H1 (cell line): ENCODE data around the gene SHISA9. TPM values are rescaled to one million over a fixed set of nuclear protein-coding genes. Genes with fewer than 3 reads are reported as not detected.
A peak's percentile ranks its signal among the peaks of the same experiment; 100 is the strongest.

Experiments used
- CTCF ChIA-PET: fragments of 300-600 bp; sonication (Branson Sonifier 250); formaldehyde crosslinking; loops from one replicate; lab custom pipeline; 2021; ENCODE audit not compliant: partially characterized antibody; lab: Charles Lee
- POLR2A ChIA-PET: fragments of 300-600 bp; sonication (Branson Sonifier 250); formaldehyde crosslinking; loops from one replicate; lab custom pipeline; 2021; ENCODE audit warnings: inconsistent platforms; ENCODE audit not compliant: partially characterized antibody; lab: Charles Lee
- DNase-seq, 2 experiments: peaks; one replicate each; pipeline versions ENCODE4 v3.0.0 to v3.0.0-alpha.2; 2010 to 2022; ENCODE audit warnings: low spot score in 2 of 2, low read depth in 1 of 2, mixed read lengths in 1 of 2
- FAIRE-seq: peaks from 2 replicates; lab custom pipeline; 2011; peaks lifted over from hg19 to GRCh38; lab: Jason Lieb, UNC
- H2AFZ ChIP-seq: 2 replicates; pipeline ENCODE4 v1.8.1; 2012; ENCODE audit warnings: low read length, inconsistent platforms
- H2AK5ac ChIP-seq: 2 replicates; pipeline ENCODE4 v1.6.1; 2013; ENCODE audit warnings: low read depth, low read length
- H2BK120ac ChIP-seq: replicated peaks from 2 replicates; pipeline ENCODE3; 2013; ENCODE audit warnings: low read depth, low read length, inconsistent platforms
- H2BK12ac ChIP-seq: 2 replicates; pipeline ENCODE4 v1.6.1; 2013; ENCODE audit warnings: low read depth, low read length
- H2BK15ac ChIP-seq: 2 replicates; pipeline ENCODE4 v1.6.1; 2013; ENCODE audit warnings: low read length
- H2BK20ac ChIP-seq: 2 replicates; pipeline ENCODE4 v1.6.1; 2013; ENCODE audit warnings: low read length
- H2BK5ac ChIP-seq: 2 replicates; pipeline ENCODE4 v1.6.1; 2013; ENCODE audit warnings: low read depth, low read length
- H3K14ac ChIP-seq: 2 replicates; pipeline ENCODE4 v1.6.1; 2013; ENCODE audit warnings: inconsistent platforms; ENCODE audit not compliant: insufficient read length
- H3K18ac ChIP-seq: 2 replicates; pipeline ENCODE4 v1.6.1; 2013; ENCODE audit warnings: low read length; ENCODE audit errors: extremely low read depth
- H3K23ac ChIP-seq: 2 replicates; pipeline ENCODE4 v1.6.1; 2013; ENCODE audit warnings: inconsistent platforms; ENCODE audit not compliant: insufficient read length
- H3K23me2 ChIP-seq: 2 replicates; pipeline ENCODE4 v1.6.1; 2013; ENCODE audit warnings: low read depth, low read length
- H3K27ac ChIP-seq: 2 replicates; pipeline ENCODE4 v1.6.1; 2011; ENCODE audit warnings: low read depth, low read length, inconsistent platforms
- H3K27me3 ChIP-seq, 4 experiments: replicated peaks in 1 of 4; 1 replicate in 1 of 4; 2 replicates in 3 of 4; pipeline versions ENCODE4 v1.6.1 to v1.8.1; 2011 to 2013; ENCODE audit warnings: low read length in 3 of 4, mild to moderate bottlenecking in 3 of 4, inconsistent platforms in 2 of 4, mixed read lengths in 2 of 4, moderate library complexity in 1 of 4; ENCODE audit not compliant: control insufficient read depth in 3 of 4, insufficient read depth in 3 of 4; ENCODE audit errors: extremely low read depth in 1 of 4
- H3K36me3 ChIP-seq, 4 experiments: 2 replicates each; pipeline versions ENCODE4 v1.6.1 to v1.8.1; 2011 to 2013; ENCODE audit warnings: mild to moderate bottlenecking in 4 of 4, low read length in 3 of 4, moderate library complexity in 2 of 4, control low read depth in 1 of 4, inconsistent platforms in 1 of 4; ENCODE audit not compliant: insufficient read depth in 4 of 4, control insufficient read depth in 2 of 4
- H3K4ac ChIP-seq: replicated peaks from 2 replicates; pipeline ENCODE3; 2013; ENCODE audit warnings: low read length, low read depth, mixed read lengths, inconsistent platforms; ENCODE audit not compliant: insufficient read length
- H3K4me1 ChIP-seq, 4 experiments: replicated peaks in 1 of 4; 1 replicate in 1 of 4; 2 replicates in 3 of 4; pipeline versions ENCODE4 v1.6.1 to v1.8.1; 2011 to 2013; ENCODE audit warnings: low read length in 3 of 4, inconsistent platforms in 2 of 4, mixed read lengths in 1 of 4; ENCODE audit not compliant: insufficient read depth in 4 of 4, control insufficient read depth in 3 of 4
- H3K4me2 ChIP-seq, 2 experiments: 2 replicates each; pipeline versions ENCODE4 v1.6.1 to v1.8.1; 2011 to 2013; ENCODE audit warnings: low read depth in 2 of 2, low read length in 2 of 2, control low read depth in 1 of 2, inconsistent platforms in 1 of 2, mild to moderate bottlenecking in 1 of 2; ENCODE audit not compliant: insufficient read depth in 1 of 2
- H3K4me3 ChIP-seq, 4 experiments: fragments of 200-600, 300-600 bp in 1 of 4; sonication (generic), shearing (Covaris generic), sonication (Bioruptor Twin) in 1 of 4; 2 replicates each; pipeline versions ENCODE4 v1.5.1 to v1.8.1; 2011 to 2016; ENCODE audit warnings: low read length in 4 of 4, low read depth in 3 of 4, control low read depth in 2 of 4, inconsistent platforms in 2 of 4, mild to moderate bottlenecking in 2 of 4, mixed read lengths in 1 of 4, moderate library complexity in 1 of 4; ENCODE audit not compliant: insufficient read depth in 2 of 4; ENCODE audit errors: extremely low read depth in 1 of 4
- H3K56ac ChIP-seq: replicated peaks from 2 replicates; pipeline ENCODE3; 2013; ENCODE audit warnings: low read depth, mild to moderate bottlenecking, mixed read lengths, low read length, inconsistent platforms; ENCODE audit not compliant: insufficient read length
- H3K79me1 ChIP-seq: 2 replicates; pipeline ENCODE4 v1.6.1; 2013; ENCODE audit warnings: low read depth, low read length, control low read depth
- H3K79me2 ChIP-seq, 2 experiments: 2 replicates each; pipeline versions ENCODE4 v1.6.1 to v1.8.1; 2012 to 2013; ENCODE audit warnings: low read length in 2 of 2, mild to moderate bottlenecking in 2 of 2, inconsistent platforms in 1 of 2; ENCODE audit not compliant: insufficient read depth in 2 of 2, control insufficient read depth in 1 of 2
- H3K9ac ChIP-seq, 4 experiments: replicated peaks in 1 of 4; 1 replicate in 1 of 4; 2 replicates in 3 of 4; pipeline versions ENCODE4 v1.6.1 to v1.8.1; 2011 to 2013; ENCODE audit warnings: low read depth in 3 of 4, low read length in 3 of 4, control low read depth in 2 of 4, mild to moderate bottlenecking in 2 of 4, moderate library complexity in 2 of 4, inconsistent platforms in 1 of 4; ENCODE audit errors: extremely low read depth in 1 of 4
- H3K9me3 ChIP-seq, 2 experiments: 2 replicates each; pipeline versions ENCODE4 v1.6.1 to v1.8.1; 2012 to 2013; ENCODE audit warnings: mild to moderate bottlenecking in 2 of 2, moderate library complexity in 2 of 2, control low read depth in 1 of 2, inconsistent platforms in 1 of 2, low read depth in 1 of 2, low read length in 1 of 2, mixed read lengths in 1 of 2; ENCODE audit not compliant: insufficient read depth in 2 of 2
- H4K20me1 ChIP-seq, 2 experiments: replicated peaks in 1 of 2; 2 replicates each; pipeline versions ENCODE3 to v1.8.1; 2011 to 2013; ENCODE audit warnings: inconsistent platforms in 2 of 2, low read length in 2 of 2, mild to moderate bottlenecking in 1 of 2; ENCODE audit not compliant: insufficient read depth in 2 of 2, control insufficient read depth in 1 of 2
- H4K5ac ChIP-seq: 2 replicates; pipeline ENCODE4 v1.6.1; 2013; ENCODE audit warnings: low read length, low read depth, mixed read lengths, inconsistent platforms; ENCODE audit not compliant: insufficient read length
- H4K8ac ChIP-seq: 2 replicates; pipeline ENCODE4 v1.8.0; 2013; ENCODE audit warnings: mild to moderate bottlenecking, moderate library complexity, low read length, inconsistent platforms; ENCODE audit not compliant: insufficient read depth; ENCODE audit errors: extremely low read depth
- H4K91ac ChIP-seq: replicated peaks from 2 replicates; pipeline ENCODE3; 2013; ENCODE audit warnings: low read length, mixed read lengths, inconsistent platforms; ENCODE audit not compliant: insufficient read length
- CHD1 ChIP-seq: IDR thresholded peaks from 2 replicates; pipeline ENCODE4 v1.6.1; 2012; ENCODE audit warnings: low read depth, low read length, improper control_type of control experiment
- KDM1A ChIP-seq: fragments of 200-600, 300-600 bp; sonication (generic); IDR thresholded peaks from 2 replicates; pipeline ENCODE4 v1.7.1; 2016; ENCODE audit warnings: mild to moderate bottlenecking, low read length, borderline replicate concordance
- TAF1 ChIP-seq: IDR thresholded peaks from 2 replicates; pipeline ENCODE4 v1.6.1; 2011; ENCODE audit warnings: mild to moderate bottlenecking, low read depth, low read length
- WGBS, 2 experiments: shearing (Covaris generic) in 1 of 2; methylation state at CpG; one replicate each; pipeline versions ENCODE4 v1.1.6 to v1.1.7; 2013 to 2015; ENCODE audit warnings: low lambda C conversion rate in 2 of 2, mixed read lengths in 2 of 2, inconsistent platforms in 1 of 2, low coverage in 1 of 2, missing lambda C conversion rate in 1 of 2; ENCODE audit not compliant: insufficient replicate concordance in 2 of 2, insufficient coverage in 1 of 2, insufficient read length in 1 of 2; ENCODE audit errors: extremely low coverage in 1 of 2, missing lambda C conversion rate in 1 of 2; 5-methylcytosine and 5-hydroxymethylcytosine counted together
- polyA plus RNA-seq, 7 experiments: library from polyadenylated mRNA; depleted of rRNA in 3 of 7; stranded (reverse) in 5 of 7; unstranded in 2 of 7; fragments of >200 nt in 5 of 7; fragments of 200-250 nt in 2 of 7; gene quantifications; 1 replicate in 5 of 7; 2 replicates in 1 of 7; 4 replicates in 1 of 7; pipeline versions ENCODE4 v1.2.1 to v1.2.3, GENCODE V29; 2011 to 2013; ENCODE audit warnings: missing spikeins in 2 of 7, mixed read lengths in 2 of 7
- total RNA-seq: library from RNA; stranded (reverse); fragmentation: NEBNext Ultra II Directional; extraction: Animal tissue kit (Norgen Biotek cat#: 25700); gene quantifications from 2 replicates; pipeline ENCODE4 v1.2.1, GENCODE V29; 2021

Gene SHISA9
- total and polyA plus RNA-seq, 2 of the 8 experiments (the other 6 are each of a cell fraction or from before 2014, with no cell fraction given), result 25.6 to 39.8 TPM

- Histone ChIP-seq H2AFZ (no peak overlapping the region), H3K27me3 (no peaks in the 10 kb centered on the region), H4K5ac (no peak overlapping the region), H3K36me3 (no peaks in the 10 kb centered on the region), H3K23me2 (no peaks in the 10 kb centered on the region; the same call in none of the 2 replicates), H3K14ac (no peak overlapping the region), H4K20me1 (peaks cover 0 to 12% of the 10 kb centered on the region in 2 experiments), H3K4me2 (peak overlapping the region; percentile 62 to 82; a peak in 2 of 4 replicates), H2BK15ac (no peak overlapping the region), H3K9me3 (peaks cover 0 to 3% of the 10 kb centered on the region in 2 experiments; a peak in 2 of 4 replicates), H3K79me2 (peaks cover 6 to 49% of the 10 kb centered on the region in 2 experiments), H2AK5ac (peak overlapping the region; percentile 60), H2BK20ac (peak overlapping the region; percentile 4; the same call in 1 of the 2 replicates), H3K27ac (peak overlapping the region; percentile 67; the same call in 1 of the 2 replicates), H4K8ac (no peak overlapping the region), H2BK12ac (peak overlapping the region; percentile 51), H3K79me1 (no peaks in the 10 kb centered on the region; the same call in 1 of the 2 replicates), H3K56ac (no peak overlapping the region), H3K9ac (peak overlapping the region in 1 of 4 experiments; percentile 44; a peak in 1 of 7 replicates), H3K4me1 (peaks cover 3 to 24% (median 13%) of the 10 kb centered on the region in 4 experiments; a peak in 5 of 7 replicates), H3K18ac (no peak overlapping the region), H4K91ac (peak overlapping the region; percentile 93), H2BK5ac (peak overlapping the region; percentile 72), H3K4me3 (no peak overlapping the region), H2BK120ac (peak overlapping the region; percentile 77), H3K23ac (peak overlapping the region; percentile 84), H3K4ac (peak overlapping the region; percentile 82)
- TF ChIP-seq CHD1 (no peak), TAF1 (no peak), KDM1A (peak; percentile 91; the same call in 1 of the 2 replicates)
- CTCF ChIA-PET, result no interaction called here
- no peak for DNase-seq
- FAIRE-seq, result no peak
- 84% methylated on average over 8 of the region's 8 CpGs; no CpG with 5 or more reads in 1 of the 2 experiments for WGBS, 2 experiments
- POLR2A ChIA-PET, result no interaction called here
Observed at GRCh38 chr16:13068912-13069583, 167.7 kb downstream of the SHISA9 start.
